ENCODE results near the gene PIP5K1B. TPM values are rescaled to one million over a fixed set of nuclear protein-coding genes. Genes with fewer than 3 reads are reported as not detected.
A peak's percentile ranks its signal among the peaks of the same experiment; 100 is the strongest.
"Not testable (repeated sequence)": the region's sequence is repeated elsewhere in the genome, so short reads cannot be mapped to it uniquely, and the experiment has no call there.

PIP5K1B gene
- total RNA-seq, result 1 to 10 TPM; 2.6 to 2.7 TPM
- long read RNA-seq, donor 1, partial matches to known transcripts, result 0 of 2 reads
- long read RNA-seq, donor 1, other reads (novel, unspliced or antisense), result 2 of 2 reads
- long read RNA-seq, donor 2, partial matches to known transcripts, result 0 of 2 reads
- long read RNA-seq, donor 2, other reads (novel, unspliced or antisense), result 2 of 2 reads

- intact Hi-C loops (cut with DNase I), result no loop called here
- DNase-seq (ENCODE audit: low spot score), result peak; percentile 89
Observed at GRCh38 chr9:68704814-68705530, at the start of gene PIP5K1B. PIP5K1B (plus strand) TSS chr9:68705240; CDS start chr9:68822615, 117,375 bp downstream.

- DNase-seq (ENCODE audit: low spot score), result no peak
- intact Hi-C loops (cut with DNase I), result no loop called here
Observed at GRCh38 chr9:68664036-68664435, 41.0 kb upstream of the PIP5K1B start.

GRCh38 chr9:68668127-68668526, 36.9 kb upstream of the PIP5K1B start:
- no peak for DNase-seq (ENCODE audit: low spot score)
- intact Hi-C loops (cut with DNase I), result no loop called here

GRCh38 chr9:68669218-68669617, 35.8 kb upstream of the PIP5K1B start:
- intact Hi-C loops (cut with DNase I), result no loop called here
- no peak for DNase-seq (ENCODE audit: low spot score)

GRCh38 chr9:68672215-68672614, 32.8 kb upstream of the PIP5K1B start:
- no peak for DNase-seq (ENCODE audit: low spot score)
- intact Hi-C loops (cut with DNase I), result loop anchor here in 1 of 2 donors (10.0 kb wide), 1 partner anchor 343 kb away; the partner anchor contains the start of gene PRKACG

GRCh38 chr9:68672625-68673024, 32.4 kb upstream of the PIP5K1B start:
- DNase-seq (ENCODE audit: low spot score), result no peak
- intact Hi-C loops (cut with DNase I), result loop anchor here in 1 of 2 donors (10.0 kb wide), 1 partner anchor 342 kb away; the partner anchor contains the start of gene PRKACG

GRCh38 chr9:68678430-68678829, 26.6 kb upstream of the PIP5K1B start:
- intact Hi-C loops (cut with DNase I), result loop anchor here in 1 of 2 donors (10.0 kb wide), 1 partner anchor 336 kb away; the partner anchor contains the start of gene PRKACG

GRCh38 chr9:68683433-68683832, 21.6 kb upstream of the PIP5K1B start:
- intact Hi-C loops (cut with DNase I), result no loop called here
- no peak for DNase-seq (ENCODE audit: low spot score)

More at GRCh38 chr9:68678430-68678829, 26.6 kb upstream of the PIP5K1B start:
- DNase-seq (ENCODE audit: low spot score), result no peak

GRCh38 chr9:68685213-68685612, 19.8 kb upstream of the PIP5K1B start:
- intact Hi-C loops (cut with DNase I), result no loop called here

GRCh38 chr9:68685770-68686169, 19.3 kb upstream of the PIP5K1B start:
- intact Hi-C loops (cut with DNase I), result no loop called here

More at GRCh38 chr9:68685213-68685612, 19.8 kb upstream of the PIP5K1B start:
- DNase-seq (ENCODE audit: low spot score), result no peak

GRCh38 chr9:68690088-68690487, 15.0 kb upstream of the PIP5K1B start:
- no peak for DNase-seq (ENCODE audit: low spot score)
- intact Hi-C loops (cut with DNase I), result no loop called here

More at GRCh38 chr9:68685770-68686169, 19.3 kb upstream of the PIP5K1B start:
- DNase-seq (ENCODE audit: low spot score), result no peak

GRCh38 chr9:68692519-68692918, 12.5 kb upstream of the PIP5K1B start:
- intact Hi-C loops (cut with DNase I), result no loop called here
- no peak for DNase-seq (ENCODE audit: low spot score)

- intact Hi-C loops (cut with DNase I), result no loop called here
Observed at GRCh38 chr9:68694125-68694524, 10.9 kb upstream of the PIP5K1B start.

GRCh38 chr9:68697851-68698250, 7.2 kb upstream of the PIP5K1B start:
- no peak for DNase-seq (ENCODE audit: low spot score)
- intact Hi-C loops (cut with DNase I), result no loop called here

More at GRCh38 chr9:68694125-68694524, 10.9 kb upstream of the PIP5K1B start:
- no peak for DNase-seq (ENCODE audit: low spot score)

- intact Hi-C loops (cut with DNase I), result no loop called here
- no peak for DNase-seq (ENCODE audit: low spot score)
Observed at GRCh38 chr9:68698943-68699509, 6.0 kb upstream of the PIP5K1B start.

GRCh38 chr9:68699625-68700024, 5.4 kb upstream of the PIP5K1B start:
- intact Hi-C loops (cut with DNase I); DNase-seq (ENCODE audit: low spot score): not testable (repeated sequence)

GRCh38 chr9:68702493-68702892, 2.5 kb upstream of the PIP5K1B start:
- DNase-seq (ENCODE audit: low spot score), result no peak
- intact Hi-C loops (cut with DNase I), result no loop called here

- no peak for DNase-seq (ENCODE audit: low spot score)
- intact Hi-C loops (cut with DNase I), result no loop called here
Observed at GRCh38 chr9:68703672-68704071, 1.4 kb upstream of the PIP5K1B start.

GRCh38 chr9:68704498-68704813, 584 bp upstream of the PIP5K1B start:
- no peak for DNase-seq (ENCODE audit: low spot score)
- intact Hi-C loops (cut with DNase I), result no loop called here

- intact Hi-C loops (cut with DNase I), result no loop called here
Observed at GRCh38 chr9:68705531-68706362, 707 bp downstream of the PIP5K1B start.

More at GRCh38 chr9:68705531-68706362, 707 bp downstream of the PIP5K1B start:
- DNase-seq (ENCODE audit: low spot score), result no peak
